ENCODE measurements around the gene SLC6A7.
A peak's percentile ranks its signal among the peaks of the same experiment; 100 is the strongest.

The SLC6A7 gene

DNA sequence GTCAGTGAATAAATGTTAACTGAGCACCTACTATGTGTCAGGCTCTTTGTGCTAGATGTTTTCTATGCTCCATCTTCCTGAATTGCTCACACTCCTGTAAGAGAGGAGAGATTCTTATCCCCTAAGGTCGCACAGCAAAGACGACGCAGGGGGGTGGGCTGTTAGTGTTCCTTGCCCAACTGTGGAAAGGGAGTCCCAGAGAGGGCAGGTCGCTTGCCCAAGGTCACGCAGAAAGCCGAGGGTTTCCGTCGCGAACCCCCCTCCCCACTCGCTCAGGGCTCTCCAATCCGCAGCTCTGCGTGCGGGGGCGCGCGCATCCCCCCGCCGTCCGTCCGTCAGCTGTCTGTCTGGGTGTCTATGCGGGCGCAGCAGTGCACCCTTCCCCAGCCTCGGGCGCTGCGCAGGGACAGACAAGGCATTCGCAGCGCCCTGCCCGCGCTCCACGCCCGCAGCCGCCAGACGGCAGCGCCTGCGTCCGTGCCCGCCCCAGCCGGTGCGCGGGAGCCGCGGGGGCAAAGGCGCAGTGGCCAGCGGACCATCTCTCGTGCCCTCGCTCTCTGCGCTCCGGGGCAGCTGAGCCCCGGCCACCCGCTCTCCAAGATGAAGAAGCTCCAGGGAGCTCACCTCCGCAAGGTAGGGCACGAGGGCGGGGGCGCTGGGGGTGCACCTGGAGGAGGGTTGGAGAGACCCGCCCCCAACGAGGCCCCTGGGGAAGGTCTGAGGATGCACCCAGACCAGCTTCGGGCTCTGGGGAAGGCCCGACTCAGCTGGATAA, at the start of gene SLC6A7:
Gene SLC6A7, plus strand, starts transcription at position 335 of the 775 bp plus-strand sequence. Its CDS starts 266 bp downstream, at position 601.
- DNase-seq (ENCODE audit: low read depth in 2 of 2), result no peak

DNA sequence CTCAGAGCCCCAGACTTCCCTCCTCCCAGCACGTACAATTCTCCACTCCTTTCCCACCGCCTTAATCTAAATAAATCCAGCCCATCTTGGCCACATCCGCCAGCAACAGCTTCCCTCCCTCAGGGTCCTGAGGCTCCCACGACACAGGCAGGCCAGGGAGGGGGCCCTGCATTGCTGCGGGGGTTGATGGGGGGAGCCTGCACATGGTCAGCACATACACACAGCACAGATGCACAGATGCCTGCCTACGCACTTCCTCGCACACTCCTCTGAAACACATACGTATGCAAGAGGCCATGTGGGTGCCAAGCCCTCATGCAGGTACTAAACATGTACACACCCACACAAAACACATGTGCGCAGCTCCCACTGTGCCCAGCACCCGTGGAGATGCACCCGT, 49.0 kb upstream of the SLC6A7 start:
- no peak for DNase-seq (ENCODE audit: low read depth in 2 of 2)

DNA sequence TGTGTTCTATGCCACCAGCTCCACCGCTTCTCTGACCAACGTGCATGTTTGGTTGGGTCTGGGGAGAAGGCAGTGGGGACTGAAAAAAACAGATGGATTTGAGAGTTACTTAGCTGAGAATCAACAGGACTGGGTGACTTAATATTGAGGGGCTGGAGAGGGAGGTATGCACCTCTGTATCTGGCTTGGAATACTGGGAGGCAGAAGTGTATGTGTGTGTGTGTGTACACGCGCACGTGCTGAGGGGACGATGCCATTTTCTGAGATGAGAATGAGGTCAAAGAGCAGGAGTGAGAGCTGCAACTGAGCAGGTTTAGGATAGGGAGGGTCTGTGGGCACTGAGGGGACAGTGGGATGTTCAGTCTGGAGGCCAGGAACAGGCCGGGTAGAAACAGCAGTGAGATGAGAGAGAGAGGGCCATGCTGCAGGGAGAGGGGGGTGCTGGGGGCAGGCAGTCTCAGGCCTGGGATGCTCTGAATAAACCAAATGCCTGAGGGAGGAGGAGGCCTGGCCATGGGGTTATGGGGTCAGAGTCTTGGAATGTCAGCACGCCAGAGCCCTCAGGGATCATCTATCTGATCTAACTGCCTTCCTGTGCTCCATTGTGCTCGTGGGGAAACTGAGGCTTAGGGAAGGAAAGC, 48.2 kb upstream of the SLC6A7 start:
- no peak for DNase-seq (ENCODE audit: low read depth in 2 of 2)

DNA sequence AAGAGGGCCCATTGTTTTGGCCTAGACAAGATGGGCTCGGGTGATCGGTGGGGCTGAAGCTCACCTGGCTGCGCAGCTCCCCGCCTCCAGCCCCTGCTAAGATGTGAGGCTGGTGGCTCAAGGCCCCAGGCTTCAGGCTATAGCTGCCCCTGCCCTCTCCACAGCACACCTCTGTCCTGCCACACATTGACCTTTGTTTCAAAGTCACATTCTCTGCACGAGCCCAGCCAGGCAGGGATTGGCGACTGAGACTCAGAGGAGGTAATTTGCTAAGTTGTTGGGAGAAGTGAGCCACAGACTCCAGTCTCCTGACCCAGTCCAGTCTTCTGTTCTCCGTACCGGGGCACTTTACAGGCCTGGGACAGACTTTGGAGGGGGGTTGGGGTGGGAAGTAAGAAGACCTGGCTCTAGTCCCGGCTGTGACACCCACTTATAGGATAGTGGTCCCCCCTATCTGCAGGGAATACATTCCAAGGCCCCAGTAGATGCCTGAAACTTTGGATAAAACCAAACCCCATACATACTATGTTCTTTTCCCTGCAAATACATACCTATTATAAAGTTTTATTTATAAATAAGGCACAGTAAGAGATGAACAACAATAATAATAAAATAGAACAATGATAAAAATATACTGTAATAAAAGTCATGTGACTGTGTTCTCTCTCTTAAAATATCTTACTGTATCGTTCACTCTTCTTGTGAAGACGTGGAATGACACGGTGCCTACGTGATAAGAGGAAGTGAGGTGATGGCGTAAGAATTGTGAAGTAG, 47.5 kb upstream of the SLC6A7 start:
- DNase-seq (ENCODE audit: low read depth in 2 of 2), result no peak

DNA sequence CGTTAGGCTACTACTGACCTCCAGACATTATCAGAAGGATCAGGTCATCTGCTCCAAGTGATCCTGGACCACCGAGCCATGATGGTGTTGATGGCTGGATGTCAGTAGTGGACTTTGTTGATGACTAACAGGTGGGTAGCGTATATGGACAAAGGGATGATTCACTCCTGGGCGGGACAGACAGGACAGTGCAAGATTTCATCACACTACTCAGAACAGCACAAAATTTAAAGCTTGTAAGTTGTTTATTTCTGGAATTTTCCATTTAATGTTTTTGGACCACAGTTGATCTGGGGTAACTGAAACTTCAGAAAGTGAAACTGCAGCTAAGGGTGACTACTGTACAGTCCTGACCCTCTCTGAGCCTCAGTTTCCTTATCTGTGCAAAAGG, 46.9 kb upstream of the SLC6A7 start:
- DNase-seq (ENCODE audit: low read depth in 2 of 2), result peak in 1 of 2 experiments; percentile 68

DNA sequence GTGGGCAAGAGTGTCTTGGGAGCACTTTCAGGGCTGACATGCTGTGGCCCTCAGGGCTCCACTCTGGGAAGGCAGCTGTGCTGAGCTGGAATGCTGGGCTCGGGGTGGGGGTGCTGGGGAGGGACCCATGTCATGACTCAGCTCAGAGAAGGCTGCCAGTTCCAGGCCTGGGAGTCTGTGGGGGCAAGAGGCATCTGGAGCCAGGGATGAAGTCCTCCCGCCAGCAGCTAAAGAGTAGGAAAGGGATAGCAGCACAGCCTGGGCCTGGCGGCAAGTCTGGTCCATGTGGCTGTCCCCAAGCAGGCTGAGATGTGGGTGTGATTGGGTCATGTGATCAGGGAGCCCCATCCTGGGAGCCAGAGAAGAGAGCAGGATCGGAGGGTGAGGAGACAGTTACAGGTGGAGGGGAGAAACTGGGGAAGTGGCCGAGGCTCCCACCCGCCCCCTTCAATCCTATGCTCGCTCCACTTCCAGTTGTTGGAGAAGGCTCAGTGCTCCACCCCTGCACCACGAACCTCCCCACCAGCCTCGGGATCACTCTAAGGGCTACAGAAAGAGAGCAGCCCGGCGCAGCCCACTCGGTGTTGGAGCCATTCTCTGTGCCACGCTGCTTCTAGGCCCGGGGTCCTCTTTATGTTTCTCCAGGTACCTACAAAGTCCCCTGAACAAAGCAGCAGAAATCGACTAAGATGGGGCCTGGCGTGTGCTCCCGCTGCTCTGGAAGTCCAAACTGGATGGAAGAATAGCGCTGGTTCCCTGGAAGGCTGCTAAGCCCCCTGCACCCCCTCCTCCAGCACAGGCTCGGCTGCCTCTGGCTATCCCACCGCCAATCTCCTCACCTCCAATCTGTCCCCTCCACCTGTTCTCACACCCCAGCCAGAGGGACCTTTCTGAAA, 46.3 kb upstream of the SLC6A7 start:
- peak; percentile 73 to 78 for DNase-seq (ENCODE audit: low read depth in 2 of 2)

DNA sequence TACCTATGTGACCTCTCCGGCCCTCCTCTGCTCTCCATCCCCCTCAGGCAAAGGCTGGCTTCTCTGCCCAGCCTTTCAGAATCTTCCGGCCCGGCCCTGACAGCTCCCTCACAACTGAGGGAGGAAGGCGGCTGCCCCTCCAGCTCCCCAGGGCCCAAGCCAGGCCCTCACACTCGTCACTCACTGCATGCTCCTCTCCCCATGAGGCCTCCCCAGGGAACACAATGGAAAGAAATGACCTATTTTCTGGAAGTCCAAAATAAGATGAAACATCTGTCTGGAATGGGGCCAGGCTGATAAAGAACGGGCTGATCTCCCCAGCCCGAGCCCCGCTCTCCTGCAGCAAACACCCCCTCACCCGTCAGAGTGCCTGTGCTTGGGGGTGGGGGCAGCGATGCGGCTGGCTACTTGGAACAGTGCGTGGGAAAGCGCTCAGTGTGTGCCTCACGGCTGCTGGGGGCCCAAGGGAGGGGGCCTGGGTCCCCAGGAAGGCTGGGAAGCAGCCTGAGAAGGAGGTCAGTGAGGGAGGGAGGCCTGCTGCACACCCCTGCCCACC, 45.5 kb upstream of the SLC6A7 start:
- DNase-seq (ENCODE audit: low read depth in 2 of 2), result no peak

DNA sequence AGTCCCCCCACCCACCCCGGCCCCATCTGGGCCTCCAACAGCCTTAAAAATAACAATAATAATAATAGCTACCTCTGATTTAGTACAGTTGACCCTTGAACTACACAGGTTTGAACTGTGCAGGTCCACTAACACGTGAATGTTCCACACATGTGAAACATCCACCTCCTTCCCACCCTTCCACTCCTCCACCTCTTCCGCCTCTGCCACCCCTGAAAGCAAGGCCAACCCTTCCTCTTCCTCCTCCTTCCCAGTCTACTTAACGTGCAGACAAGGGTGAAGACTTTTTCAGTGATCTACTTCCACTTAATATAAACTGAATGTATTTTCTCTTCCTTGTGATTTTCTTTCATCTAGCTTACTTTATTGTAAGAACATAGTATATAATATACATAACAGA, 45.0 kb upstream of the SLC6A7 start:
- no peak for DNase-seq (ENCODE audit: low read depth in 2 of 2)

DNA sequence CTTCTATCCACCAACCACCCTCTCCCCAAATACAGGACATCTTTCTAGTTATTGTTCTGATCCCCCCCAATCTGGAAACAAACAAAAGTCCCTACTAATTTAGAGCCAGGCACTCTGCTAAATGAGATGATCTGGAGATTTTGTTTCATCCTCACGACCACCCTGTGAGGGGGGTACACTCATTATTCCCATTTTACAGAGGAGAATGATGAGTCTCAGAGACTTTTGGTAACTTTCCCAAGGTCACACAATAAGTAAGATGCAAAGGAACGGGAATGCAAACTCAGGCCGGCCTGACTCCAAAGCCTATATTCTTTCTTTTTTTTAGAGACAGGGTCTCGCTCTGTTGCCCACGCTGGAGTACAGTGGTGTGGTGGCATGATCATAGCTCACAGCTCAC, 43.6 kb upstream of the SLC6A7 start:
- no peak for DNase-seq (ENCODE audit: low read depth in 2 of 2)

DNA sequence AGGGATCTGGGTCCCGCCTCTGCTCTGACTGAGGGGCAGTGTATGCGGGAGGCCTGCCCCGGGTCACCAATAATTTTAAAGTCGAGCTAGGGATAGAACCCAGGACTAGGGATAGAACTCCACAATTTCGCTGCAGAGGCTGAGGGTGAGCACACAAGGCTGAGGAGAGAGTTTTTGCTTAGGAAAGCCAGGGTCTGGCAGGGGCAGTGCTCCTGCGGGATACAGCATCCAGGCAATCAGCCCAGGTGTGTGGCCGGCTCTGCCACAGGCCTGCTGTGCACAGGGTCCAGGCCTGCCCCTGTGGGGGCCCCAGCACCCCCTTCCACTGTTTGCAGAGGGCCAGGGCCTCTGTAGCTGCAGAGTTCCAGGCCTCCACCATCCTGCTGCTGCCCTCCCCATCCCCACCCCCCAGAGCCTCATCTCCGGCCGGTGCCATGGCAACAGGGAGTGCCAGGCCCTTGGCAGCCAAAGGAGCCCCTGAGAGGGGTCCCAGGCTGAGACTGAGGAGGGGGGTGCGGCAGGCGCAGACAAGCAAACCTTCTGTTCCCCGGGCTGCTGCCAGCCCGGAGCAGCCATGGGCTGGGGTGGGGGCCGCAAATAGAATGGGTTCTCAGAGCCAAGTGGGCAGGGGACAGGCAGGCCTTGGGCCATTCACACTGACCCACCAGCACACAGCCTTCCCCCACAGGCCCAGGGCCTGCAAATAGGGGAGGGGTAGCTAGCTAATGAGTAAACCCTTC, 42.8 kb upstream of the SLC6A7 start:
- no peak for DNase-seq (ENCODE audit: low read depth in 2 of 2)

DNA sequence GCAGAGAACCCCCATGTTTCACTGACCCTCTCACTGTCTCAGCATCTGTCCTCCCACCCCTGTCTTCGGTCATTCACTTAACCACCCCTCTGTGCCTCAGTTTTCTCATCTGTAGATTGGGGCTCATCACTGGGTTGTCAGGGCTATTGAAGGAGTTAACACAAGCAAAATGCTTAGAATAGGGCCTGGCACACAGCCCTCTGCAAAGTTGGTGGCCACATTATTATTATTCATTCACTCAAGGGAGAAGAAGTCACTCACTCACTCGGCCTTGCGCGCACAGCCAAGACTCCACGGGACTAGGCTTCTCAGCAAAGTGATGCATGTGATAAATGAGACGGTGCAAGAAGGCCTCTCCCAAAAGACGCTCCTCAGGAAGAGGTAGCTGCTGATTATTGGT, 42.2 kb upstream of the SLC6A7 start:
- DNase-seq (ENCODE audit: low read depth in 2 of 2), result no peak

DNA sequence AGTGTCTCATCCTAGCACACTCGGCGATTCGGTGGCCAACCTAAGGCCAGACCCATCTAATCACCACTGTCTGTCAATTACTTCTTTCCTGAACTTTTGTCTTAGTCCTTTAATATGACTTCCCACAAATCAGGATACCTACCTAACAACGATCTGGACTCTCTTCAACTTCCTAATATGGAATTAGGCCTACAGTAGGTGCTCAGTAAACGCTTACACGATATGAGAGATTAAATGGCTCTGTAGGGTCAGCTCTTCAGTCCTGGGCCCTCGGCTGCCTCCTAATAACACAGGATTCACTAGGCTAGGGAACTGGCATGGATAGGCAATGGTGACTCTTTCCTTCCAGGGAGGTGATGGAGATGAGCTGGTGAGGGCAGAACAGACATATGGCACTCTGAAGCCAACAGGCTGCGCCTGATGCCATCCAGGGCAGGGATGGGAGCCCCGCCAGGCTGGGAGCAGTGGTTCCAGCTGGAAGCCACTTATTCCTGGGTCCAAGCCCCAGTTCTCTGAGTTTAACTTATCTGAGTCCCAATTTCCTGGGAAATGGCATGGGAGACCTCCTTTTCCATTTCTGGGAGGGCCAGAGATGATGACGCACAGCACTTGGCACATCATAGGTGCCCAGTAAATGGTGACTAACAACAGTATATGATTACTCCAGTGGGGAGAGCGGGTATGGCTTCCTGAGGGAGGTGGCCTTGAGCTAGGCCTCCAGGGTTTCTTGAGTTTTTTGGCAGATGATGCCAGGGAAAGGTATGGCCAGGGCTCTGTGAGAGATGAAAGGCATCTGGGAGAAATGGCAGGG, 41.5 kb upstream of the SLC6A7 start:
- no peak for DNase-seq (ENCODE audit: low read depth in 2 of 2)

DNA sequence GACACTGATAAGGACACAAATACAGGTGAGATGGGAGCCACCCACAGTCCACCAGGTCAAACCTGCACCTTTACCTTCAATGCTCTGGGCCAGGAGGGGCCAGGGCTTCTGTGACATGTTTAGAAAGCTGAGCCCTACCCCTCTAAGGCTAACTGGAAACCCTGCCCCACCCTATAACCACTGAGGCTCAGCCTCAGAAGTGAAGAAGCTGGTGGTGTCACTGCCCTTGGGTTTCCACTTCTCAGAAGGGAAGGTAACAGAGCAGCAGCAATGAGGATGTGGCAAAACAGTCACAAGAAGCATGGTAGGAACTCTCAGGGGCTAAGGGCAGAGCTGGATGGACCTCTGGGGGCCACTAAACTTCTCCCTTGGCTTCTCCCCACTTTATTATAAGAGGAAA, 40.2 kb upstream of the SLC6A7 start:
- DNase-seq (ENCODE audit: low read depth in 2 of 2), result no peak

DNA sequence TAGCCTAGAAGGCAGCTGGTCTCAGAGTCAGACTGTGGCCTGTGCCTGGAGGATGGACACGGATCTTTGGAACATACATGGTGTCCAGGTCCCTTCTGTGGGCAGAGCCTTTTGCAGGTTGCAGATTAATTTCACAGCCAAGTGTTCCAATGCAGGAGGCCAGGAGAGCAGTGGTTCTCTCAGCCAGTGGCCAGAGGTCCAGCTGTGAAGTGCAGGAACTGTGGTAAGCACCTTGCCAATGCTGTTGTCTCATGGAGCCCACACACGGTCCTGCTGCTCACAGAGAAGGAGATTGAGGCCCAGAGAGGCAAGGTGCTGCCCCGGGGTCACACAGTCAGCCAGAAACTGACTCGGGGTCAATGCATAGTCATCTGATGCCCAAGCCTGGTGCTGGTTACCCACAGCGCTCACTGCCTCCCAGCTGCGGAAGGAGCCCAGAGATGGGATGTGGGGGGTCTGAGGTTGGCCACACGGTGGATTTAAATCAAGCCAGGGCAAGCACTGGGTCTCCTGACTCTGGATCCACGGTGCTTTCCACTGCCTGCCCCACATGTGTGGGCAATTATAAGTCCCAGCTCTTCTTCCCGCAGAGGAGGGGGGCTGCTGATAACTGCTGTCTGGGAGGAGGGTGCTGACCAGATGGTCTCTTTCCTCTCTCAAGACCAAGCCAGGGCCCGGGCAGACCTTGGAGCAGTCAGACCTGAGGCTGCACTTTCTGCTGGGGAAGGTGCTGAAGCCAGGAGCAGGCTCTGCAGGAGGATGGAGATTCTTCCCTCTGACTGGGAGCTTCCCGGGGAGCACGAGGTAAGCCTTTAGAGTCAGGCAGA, 37.0 kb upstream of the SLC6A7 start:
- DNase-seq (ENCODE audit: low read depth in 2 of 2), result no peak

DNA sequence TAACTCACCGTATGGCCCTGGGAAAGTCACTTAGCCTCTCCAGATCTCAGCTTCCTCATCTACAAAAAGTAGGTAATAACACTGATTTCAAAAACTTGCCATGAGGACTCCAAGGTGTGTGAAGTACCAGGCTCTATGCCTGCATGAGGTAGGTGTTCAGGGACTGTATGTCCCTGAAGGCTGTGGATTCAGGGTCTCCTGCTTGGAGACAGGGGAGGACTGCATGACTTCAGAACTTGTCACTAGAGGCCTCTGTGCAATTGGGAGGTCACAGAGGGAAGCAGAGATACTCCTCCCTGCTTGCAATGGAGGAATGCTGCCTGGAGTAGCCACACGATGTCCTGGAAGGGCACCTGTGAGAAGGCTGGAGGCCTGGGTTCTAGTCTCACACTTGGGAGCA, 36.4 kb upstream of the SLC6A7 start:
- DNase-seq (ENCODE audit: low read depth in 2 of 2), result no peak

DNA sequence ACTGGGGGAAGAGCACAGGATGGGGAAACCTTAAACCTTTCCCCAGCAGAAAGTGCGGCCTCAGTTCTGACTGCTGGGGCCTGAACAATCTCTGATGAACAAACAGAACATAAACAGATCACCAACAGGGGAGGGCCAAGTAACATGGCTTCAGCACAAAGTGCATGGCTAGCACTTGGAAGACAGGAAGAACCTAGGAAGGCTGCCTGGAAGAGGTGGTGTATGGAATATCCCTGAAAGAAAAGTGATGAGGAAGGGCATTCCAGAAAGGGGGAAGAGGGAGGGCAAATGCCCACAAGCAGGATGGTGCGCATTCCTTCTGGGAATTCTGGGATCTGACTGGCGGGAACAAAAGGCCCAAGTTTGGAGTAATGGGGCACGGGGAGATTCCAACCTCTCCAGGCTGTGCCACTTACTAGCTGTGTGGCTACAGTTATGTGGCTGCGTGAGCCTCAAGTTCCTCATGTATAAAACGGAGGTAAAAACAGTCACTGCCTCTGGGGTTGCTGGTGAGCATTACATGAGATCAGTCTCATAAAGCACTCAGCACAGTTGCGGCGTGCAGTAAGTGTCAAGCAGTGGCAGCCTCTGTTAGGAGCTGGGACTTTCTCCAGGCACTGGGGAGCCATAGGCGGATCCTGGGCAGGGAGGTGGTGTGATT, 35.8 kb upstream of the SLC6A7 start:
- no peak for DNase-seq (ENCODE audit: low read depth in 2 of 2)

DNA sequence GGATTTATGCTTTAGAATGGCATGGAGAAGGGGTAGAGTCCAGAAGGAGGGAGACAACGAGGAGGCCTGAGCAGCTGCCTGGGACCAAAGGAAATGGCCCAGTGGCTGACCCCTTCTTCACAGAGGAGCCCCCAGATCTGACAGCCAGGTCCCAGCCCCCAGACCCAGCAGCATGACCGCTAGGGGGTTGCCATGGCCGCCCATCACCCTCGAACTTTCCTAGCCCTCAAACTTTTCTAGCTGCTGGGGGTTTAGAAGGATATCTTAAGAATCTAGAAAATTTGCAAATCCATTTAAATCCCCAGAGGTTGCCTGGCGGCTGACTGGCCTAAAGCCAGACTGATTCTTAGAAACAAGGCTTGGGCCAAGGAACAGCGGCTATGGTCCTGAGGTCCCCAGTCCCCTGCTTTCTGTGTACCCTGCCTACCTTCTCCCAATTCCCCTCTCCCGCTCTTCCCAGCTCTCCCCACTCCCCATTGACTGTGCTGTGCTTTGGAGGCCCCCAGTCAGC, 35.2 kb upstream of the SLC6A7 start:
- DNase-seq (ENCODE audit: low read depth in 2 of 2), result no peak
